Measurements from ENCODE around the gene PDXP. TPM values are rescaled to one million over a fixed set of nuclear protein-coding genes. Genes with fewer than 3 reads are reported as not detected.
A peak's percentile ranks its signal among the peaks of the same experiment; 100 is the strongest.
"Not testable (repeated sequence)": the region's sequence is repeated elsewhere in the genome, so short reads cannot be mapped to it uniquely, and the experiment has no call there.

Gene PDXP
- polyA plus RNA-seq, 6 donors from 2014 or later, result 4.0 to 14.3 (median 7.6) TPM

DNA sequence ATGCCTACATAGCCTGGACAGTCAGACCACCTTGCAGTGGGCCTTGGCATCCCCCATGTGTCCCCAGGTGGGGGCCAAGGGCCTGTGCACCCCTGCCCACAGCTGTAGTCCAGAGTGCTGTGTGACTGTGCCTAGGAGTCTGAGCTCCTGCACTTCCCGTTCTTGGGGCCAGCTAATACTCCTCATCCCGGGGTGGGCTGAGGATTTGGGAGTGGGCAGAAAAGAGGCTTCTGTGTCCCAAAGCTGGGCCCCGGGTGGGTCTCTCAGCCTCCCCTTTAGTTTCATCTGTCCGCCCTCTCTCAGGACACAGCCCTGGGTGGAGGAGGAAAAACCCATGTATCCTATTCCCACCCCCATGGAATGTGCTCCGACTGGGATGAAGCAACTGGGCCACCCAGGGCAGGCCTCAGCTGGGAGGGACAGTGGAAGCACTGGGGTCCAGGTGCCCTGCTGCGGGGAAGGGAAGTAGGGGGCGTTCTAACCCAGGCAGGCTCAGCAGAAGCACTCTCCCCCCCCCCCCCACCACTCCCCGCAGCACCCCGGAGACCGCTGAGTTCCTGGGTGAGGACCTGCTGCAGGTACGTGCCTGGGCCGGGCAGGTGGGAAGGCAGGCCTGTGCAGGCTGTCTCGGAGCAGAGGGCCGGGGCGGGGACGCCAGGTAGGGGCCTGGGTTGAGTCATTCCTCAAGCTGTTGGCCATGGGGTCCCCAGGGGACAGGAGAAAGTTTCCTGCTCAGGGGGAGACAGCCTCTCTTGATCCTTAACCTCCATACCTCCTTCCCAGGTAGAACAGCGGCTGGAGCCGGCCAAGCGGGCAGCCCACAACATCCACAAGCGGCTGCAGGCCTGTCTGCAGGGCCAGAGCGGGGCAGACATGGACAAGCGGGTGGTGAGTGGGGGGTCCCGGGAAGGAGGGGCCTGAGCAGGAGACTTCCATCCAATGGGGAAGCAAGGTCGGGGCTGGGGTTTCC lies 17.6 kb upstream of the PDXP start:
- ATAC-seq (ENCODE audit: low read depth in 2 of 2), result no peak
- Mint-ChIP-seq H3K27me3 (no peaks in the 10 kb centered on the region), H3K27ac (peak overlapping the region; percentile 37 to 98 (median 80)), H3K4me1 (peaks cover 34 to 56% (median 55%) of the 10 kb centered on the region in 3 donors), H3K9me3 (no peaks in the 10 kb centered on the region), H3K36me3 (no peaks in the 10 kb centered on the region), H3K4me3 (peak overlapping the region; percentile 91 to 99 (median 94))
- no peak for DNase-seq

DNA sequence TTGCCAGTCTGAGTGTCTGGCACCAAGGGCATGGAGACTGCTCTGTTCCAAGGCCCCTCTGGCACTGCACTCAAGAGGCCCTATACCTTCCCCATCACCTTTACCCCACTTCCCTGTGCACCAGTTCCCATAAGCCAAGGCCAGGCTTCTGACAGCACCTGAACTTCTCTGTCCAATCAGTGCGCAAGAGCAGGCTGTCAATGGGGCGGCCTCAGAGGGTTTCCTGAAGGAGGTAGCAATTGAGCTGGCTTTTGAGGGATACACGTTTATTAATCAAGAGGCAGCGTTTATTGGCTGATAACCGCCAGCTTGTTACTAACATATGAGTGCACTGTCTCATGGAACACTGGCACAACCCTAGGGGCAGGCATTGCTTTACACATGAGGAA lies 17.0 kb upstream of the PDXP start:
- H3K36me3 Mint-ChIP-seq, result no peaks in the 10 kb centered on the region
- H3K4me1 Mint-ChIP-seq, result peaks cover 34 to 50% (median 49%) of the 10 kb centered on the region in 3 donors
- ATAC-seq (ENCODE audit: low read depth in 2 of 2) (no peak), DNase-seq (no peak)
- peak overlapping the region in 5 of 8 donors; percentile 37 to 92 (median 81) for H3K4me3 Mint-ChIP-seq
- H3K27me3 Mint-ChIP-seq, result no peaks in the 10 kb centered on the region
- H3K27ac Mint-ChIP-seq, result peak overlapping the region in 3 of 6 donors; percentile 44 to 67 (median 47)
- no peaks in the 10 kb centered on the region for H3K9me3 Mint-ChIP-seq

DNA sequence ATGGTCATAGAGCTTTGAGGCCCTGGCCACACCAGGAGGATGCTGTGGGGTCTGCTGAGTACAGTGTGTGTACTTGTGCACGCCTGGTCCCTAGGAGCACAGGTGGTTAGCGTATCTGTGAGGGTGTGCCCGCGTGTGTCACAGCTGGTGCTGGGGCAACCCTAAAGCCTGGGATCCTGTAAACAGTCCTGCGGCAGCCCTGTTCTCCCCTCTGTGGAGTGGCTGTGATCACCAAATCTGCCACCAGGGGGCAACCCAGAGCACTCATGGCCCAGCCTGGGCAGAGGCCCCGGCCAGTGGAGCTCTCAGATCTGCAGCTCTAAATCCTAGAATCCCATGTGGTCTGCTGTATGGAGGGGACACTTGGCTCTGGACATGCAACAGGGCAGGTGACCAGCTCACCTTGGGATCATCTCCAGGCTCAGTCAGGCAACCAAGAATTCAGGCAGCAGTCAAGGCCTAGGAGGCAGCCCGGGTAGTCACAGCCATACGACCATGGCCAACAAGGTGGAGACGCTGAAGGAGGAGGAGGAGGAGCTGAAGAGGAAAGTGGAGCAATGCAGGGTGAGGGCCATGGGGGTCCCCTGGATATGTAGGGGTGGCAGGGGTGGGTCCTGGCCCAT lies 15.2 kb upstream of the PDXP start:
- peak overlapping the region in 4 of 6 donors; percentile 1 to 39 (median 26) for H3K27ac Mint-ChIP-seq
- ATAC-seq (ENCODE audit: low read depth in 2 of 2), result peak; percentile 72 to 76
- no peaks in the 10 kb centered on the region for H3K36me3 Mint-ChIP-seq
- no peaks in the 10 kb centered on the region for H3K9me3 Mint-ChIP-seq
- H3K27me3 Mint-ChIP-seq, result no peaks in the 10 kb centered on the region
- H3K4me3 Mint-ChIP-seq, result peak overlapping the region in 3 of 8 donors; percentile 13 to 80 (median 30)
- peak; percentile 77 for DNase-seq
- H3K4me1 Mint-ChIP-seq, result peaks cover 25 to 32% (median 31%) of the 10 kb centered on the region in 3 donors

DNA sequence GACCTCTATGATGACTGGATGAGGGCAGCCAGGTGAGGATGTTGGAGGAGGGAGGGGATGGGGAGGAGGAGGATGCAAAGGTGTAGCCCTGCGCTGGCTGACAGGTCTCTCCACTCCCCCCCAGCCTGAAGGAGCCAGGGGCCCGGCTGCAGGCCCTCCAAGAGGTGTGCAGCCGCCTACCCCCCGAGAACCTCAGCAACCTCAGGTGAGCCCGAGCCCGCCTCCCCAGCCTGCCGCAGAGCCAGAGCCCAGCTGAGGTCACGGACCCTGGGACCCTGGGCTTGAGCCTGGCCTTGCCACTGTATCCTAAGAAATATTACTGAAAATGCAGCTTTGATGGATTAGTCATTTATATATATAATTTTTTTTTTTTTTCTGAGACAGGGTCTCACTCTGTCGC lies 11.2 kb upstream of the PDXP start:
- Mint-ChIP-seq H3K4me1 (peaks cover 14 to 17% (median 16%) of the 10 kb centered on the region in 3 donors), H3K4me3 (no peak overlapping the region), H3K9me3 (no peaks in the 10 kb centered on the region), H3K27me3 (no peaks in the 10 kb centered on the region), H3K27ac (no peak overlapping the region), H3K36me3 (no peaks in the 10 kb centered on the region)
- ATAC-seq (ENCODE audit: low read depth in 2 of 2), result no peak
- DNase-seq, result no peak

DNA sequence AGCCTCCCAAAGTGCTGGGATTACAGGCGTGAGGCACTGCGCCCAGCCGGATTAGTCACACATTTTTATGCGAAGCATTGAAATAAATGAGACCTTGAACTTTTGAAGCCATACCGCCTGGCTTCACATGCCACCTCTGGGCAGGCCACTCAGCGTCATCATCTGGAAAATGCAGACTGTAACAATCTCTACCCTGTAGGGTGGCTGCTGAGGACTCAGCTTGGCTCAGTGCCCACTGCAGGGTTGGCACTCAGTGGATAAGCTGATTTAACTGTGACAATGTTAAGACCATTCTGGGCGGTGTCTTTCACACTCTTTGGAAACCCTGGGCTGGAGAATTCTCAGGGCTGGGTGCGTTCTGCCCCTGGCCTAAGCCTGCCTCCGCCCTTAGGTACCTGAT lies 10.6 kb upstream of the PDXP start:
- no peak overlapping the region for H3K27ac Mint-ChIP-seq
- H3K4me1 Mint-ChIP-seq, result peaks cover 10 to 11% (median 10%) of the 10 kb centered on the region in 3 donors
- H3K36me3 Mint-ChIP-seq, result no peaks in the 10 kb centered on the region
- DNase-seq, result no peak
- ATAC-seq (ENCODE audit: low read depth in 2 of 2), result no peak
- H3K9me3 Mint-ChIP-seq, result no peaks in the 10 kb centered on the region
- no peak overlapping the region for H3K4me3 Mint-ChIP-seq
- no peaks in the 10 kb centered on the region for H3K27me3 Mint-ChIP-seq

DNA sequence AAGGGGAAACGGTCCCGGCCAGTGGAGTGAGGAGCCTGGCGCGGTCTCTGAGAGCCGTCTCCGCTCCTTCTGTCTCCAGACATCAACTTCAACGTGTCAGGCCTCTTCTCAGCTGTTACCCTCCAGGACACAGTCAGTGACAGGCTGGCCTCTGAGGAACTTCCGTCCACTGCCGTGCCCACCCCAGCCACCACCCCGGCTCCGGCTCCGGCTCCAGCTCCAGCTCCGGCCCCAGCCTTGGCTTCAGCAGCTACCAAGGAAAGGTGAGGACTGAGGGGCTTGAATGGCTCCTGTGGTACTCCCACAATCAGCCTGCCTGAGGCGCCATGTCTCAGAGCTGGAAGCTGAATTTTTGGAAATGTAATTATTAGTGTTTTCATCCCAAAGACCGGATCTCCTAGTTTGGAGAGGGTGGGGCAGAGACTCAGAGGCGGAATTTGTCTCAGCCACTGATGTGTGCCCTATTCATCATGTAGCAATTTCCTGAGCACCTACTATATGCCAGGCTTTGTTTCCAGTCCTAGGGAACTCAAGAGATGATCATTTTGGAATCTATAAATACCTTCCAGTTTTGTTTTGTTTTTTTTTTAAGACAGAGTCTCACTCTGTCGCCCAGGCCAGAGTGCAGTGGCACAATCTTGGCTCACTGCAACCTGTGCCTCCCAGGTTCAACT lies 7.9 kb upstream of the PDXP start:
- no peaks in the 10 kb centered on the region for H3K27me3 Mint-ChIP-seq
- ATAC-seq (ENCODE audit: low read depth in 2 of 2), result no peak
- H3K4me1 Mint-ChIP-seq, result no peaks in the 10 kb centered on the region
- H3K27ac Mint-ChIP-seq, result no peak overlapping the region
- no peaks in the 10 kb centered on the region for H3K9me3 Mint-ChIP-seq
- no peak overlapping the region for H3K4me3 Mint-ChIP-seq
- H3K36me3 Mint-ChIP-seq, result no peaks in the 10 kb centered on the region
- DNase-seq, result no peak

DNA sequence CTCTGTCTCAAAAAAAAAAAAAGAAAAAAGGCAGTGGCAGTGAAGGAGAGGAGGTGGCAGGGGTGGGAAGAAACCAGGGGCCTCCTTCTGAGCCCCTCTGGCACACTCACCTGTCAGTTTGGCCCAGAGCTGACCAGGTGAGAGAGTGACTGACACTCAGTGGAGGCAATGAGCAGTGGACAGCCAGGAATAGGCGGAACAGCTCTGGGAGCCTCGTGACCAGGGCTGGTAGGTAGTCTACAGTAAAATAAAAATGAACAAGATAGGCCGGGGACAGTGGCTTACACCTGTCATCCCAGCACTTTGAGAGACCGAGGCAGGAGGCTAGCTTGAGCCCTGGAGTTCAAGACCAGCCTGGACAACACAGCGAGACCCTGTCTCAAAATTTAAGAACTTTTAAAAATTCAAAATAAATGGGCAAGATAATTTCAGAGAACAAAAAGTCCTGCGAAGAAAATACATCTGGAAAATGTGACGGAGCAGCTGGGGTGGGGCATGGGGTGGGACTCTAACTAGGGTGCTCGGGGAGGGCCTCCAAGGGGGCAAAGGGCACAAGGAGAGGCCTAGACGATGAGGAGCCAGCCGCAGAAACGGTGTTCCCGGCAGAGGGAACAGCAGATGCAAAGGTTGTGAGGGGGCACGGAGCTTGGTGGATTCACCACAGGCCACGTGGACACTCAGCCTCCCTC lies 3.8 kb upstream of the PDXP start:
- H3K4me1 Mint-ChIP-seq, result peaks cover 13 to 22% (median 15%) of the 10 kb centered on the region in 3 donors
- no peaks in the 10 kb centered on the region for H3K9me3 Mint-ChIP-seq
- H3K27me3 Mint-ChIP-seq, result no peaks in the 10 kb centered on the region
- peak overlapping the region in 1 of 8 donors; percentile 2 for H3K4me3 Mint-ChIP-seq
- no peaks in the 10 kb centered on the region for H3K36me3 Mint-ChIP-seq
- ATAC-seq (ENCODE audit: low read depth in 2 of 2) (no peak), DNase-seq (no peak)
- peak overlapping the region in 3 of 6 donors; percentile 47 to 66 (median 62) for H3K27ac Mint-ChIP-seq

DNA sequence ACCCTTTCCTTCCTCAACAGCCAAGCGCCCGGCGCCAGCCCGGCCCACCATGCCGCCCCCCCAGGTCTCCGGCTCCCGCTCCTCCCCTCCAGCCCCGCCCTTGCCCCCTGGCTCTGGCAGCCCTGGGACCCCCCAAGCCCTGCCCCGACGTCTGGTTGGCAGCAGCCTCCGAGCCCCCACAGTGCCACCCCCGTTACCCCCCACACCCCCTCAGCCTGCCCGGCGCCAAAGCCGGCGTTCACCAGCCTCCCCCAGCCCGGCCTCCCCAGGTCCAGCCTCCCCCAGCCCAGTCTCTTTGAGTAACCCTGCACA lies 3.3 kb upstream of the PDXP start:
- Mint-ChIP-seq H3K4me3 (no peak overlapping the region), H3K27ac (no peak overlapping the region), H3K36me3 (no peaks in the 10 kb centered on the region)

DNA sequence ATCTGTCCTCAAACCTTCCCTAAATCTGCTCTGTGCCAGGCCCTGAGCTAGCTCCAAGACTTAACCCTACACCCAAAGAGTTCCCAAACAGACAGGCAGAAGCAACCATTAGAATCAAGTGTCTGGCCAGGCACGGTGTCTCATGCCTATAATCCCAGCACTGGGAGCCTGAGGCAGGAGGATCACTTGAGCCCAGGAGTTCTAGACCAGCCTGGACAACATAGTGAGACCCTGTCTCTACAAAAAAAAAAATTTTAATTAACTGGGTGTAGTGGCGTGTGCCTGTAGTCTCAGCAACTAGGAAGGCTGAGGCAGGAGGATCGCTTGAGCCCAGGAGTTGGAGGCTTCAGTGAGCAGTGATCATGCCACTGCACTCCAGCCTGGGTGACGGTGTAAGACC lies 1.9 kb upstream of the PDXP start:
- not testable (repeated sequence) for DNase-seq; ATAC-seq (ENCODE audit: low read depth in 2 of 2); H3K9me3 Mint-ChIP-seq; H3K36me3 Mint-ChIP-seq; H3K27me3 Mint-ChIP-seq
- H3K4me1 Mint-ChIP-seq, result peaks cover 32 to 40% (median 34%) of the 10 kb centered on the region in 3 donors
- peak overlapping the region in 1 of 8 donors; percentile 55 for H3K4me3 Mint-ChIP-seq
- H3K27ac Mint-ChIP-seq, result peak overlapping the region in 3 of 6 donors; percentile 3 to 79 (median 71)

More for the DNA sequence above, 3.3 kb upstream of the PDXP start:
- Mint-ChIP-seq H3K4me1 (peaks cover 18 to 27% (median 20%) of the 10 kb centered on the region in 3 donors), H3K9me3 (no peaks in the 10 kb centered on the region), H3K27me3 (no peaks in the 10 kb centered on the region)
- ATAC-seq (ENCODE audit: low read depth in 2 of 2) (no peak), DNase-seq (no peak)

DNA sequence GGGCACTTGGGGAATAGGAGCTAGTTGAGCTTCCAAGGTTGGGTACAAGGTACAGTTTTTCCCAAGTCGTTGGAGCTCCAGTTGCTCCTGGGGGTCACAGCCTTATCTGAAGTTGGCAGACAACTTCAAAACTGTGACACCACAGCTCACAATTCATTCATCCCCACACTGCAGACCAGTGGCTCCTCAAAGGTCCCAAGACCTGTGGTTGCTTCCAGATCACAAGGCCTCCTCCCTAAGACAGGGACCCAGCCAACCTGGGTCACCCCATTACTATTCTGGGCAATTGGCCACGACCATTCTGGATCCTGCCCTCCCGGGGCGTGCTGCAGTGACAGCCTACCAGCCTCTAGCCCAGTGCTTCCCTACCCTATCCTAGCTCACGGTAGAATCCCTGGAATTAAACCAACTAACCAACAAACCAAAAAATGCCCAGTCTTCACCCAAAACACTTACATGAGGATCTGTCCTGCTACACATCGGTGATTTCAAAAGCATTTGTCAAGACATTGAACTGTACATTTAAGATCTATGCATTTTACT lies 862 bp upstream of the PDXP start:
- Mint-ChIP-seq H3K9me3 (no peaks in the 10 kb centered on the region), H3K27me3 (no peaks in the 10 kb centered on the region), H3K4me1 (peaks cover 39 to 50% (median 44%) of the 10 kb centered on the region in 3 donors), H3K4me3 (peak overlapping the region; percentile 86 to 98 (median 94)), H3K27ac (peak overlapping the region; percentile 70 to 98 (median 94)), H3K36me3 (no peaks in the 10 kb centered on the region)
- no peak for DNase-seq
- ATAC-seq (ENCODE audit: low read depth in 2 of 2), result no peak

DNA sequence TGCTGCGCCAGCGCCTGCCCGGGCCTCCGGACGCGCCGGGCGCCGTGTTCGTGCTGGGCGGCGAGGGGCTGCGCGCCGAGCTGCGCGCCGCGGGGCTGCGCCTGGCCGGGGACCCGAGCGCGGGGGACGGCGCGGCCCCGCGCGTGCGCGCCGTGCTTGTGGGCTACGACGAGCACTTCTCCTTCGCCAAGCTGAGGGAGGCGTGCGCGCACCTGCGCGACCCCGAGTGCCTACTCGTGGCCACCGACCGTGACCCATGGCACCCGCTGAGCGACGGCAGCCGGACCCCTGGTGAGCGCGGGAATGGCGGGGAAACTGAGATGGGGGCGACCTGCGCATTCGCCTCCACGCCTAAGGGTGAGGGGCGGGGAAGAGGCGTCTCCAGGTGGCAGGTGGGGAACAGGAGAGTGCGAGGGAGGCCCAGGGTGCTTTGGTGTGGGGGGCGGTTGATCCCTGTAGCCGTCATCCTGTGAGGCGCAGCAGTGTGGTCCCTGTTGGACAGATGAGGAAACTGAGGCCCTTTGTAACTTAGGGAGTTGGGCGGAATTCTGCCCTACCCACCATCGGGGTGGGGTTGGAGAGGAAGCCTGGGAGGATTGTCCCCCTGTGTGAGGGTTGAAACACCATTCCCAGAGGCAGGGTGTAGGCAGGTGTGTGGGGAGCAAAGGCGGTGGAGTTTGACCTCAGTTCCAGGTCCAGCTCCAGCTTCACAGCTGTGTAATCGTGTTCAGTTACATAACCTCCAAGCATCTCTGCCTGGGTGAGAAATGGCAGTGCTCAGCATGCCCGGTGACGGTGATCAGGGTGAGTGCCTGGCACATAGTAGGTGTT lies 758 bp downstream of the PDXP start:
- DNase-seq, result peak; percentile 47
- Mint-ChIP-seq H3K4me1 (peaks cover 39 to 55% (median 45%) of the 10 kb centered on the region in 3 donors), H3K27me3 (no peaks in the 10 kb centered on the region), H3K9me3 (no peaks in the 10 kb centered on the region), H3K27ac (peak overlapping the region in 5 of 6 donors; percentile 8 to 92 (median 85)), H3K36me3 (no peaks in the 10 kb centered on the region), H3K4me3 (peak overlapping the region; percentile 76 to 93 (median 85))
- ATAC-seq (ENCODE audit: low read depth in 2 of 2), result peak; percentile 4 to 5

Data from naive B cell (primary cell).